Uterus (tissue), 4 donors: ENCODE results near the gene NELFB. TPM values are rescaled to one million over a fixed set of nuclear protein-coding genes. Genes with fewer than 3 reads are reported as not detected.

Source experiments
- DNase-seq, 2 donors: peaks; one replicate each; pipeline ENCODE4 v3.0.0-alpha.2; 2019 to 2020
- H3K27ac ChIP-seq, 2 donors: fragments of 200-600 bp; sonication (generic); 1 replicate in 1 of 2; 2 replicates in 1 of 2; pipeline ENCODE4 v1.5.1; 2016 to 2018
- H3K27me3 ChIP-seq, 2 donors: fragments of 200-600 bp; sonication (generic); one replicate each; pipeline ENCODE4 v1.5.1; 2018 to 2019; ENCODE audit warnings: control low read depth in 1 of 2
- H3K36me3 ChIP-seq, 2 donors: fragments of 200-600 bp; sonication (generic); one replicate each; pipeline ENCODE4 v1.5.1; 2019; ENCODE audit warnings: control low read depth in 1 of 2
- H3K4me1 ChIP-seq, 2 donors: fragments of 200-600 bp; sonication (generic); one replicate each; pipeline ENCODE4 v1.5.1; 2018 to 2019; ENCODE audit warnings: control low read depth in 1 of 2
- H3K4me3 ChIP-seq, 2 donors: fragments of 200-600 bp; sonication (generic); 1 replicate in 1 of 2; 2 replicates in 1 of 2; pipeline ENCODE4 v1.5.1; 2018 to 2019; ENCODE audit warnings: mild to moderate bottlenecking in 1 of 2
- H3K9me3 ChIP-seq, 2 donors: fragments of 200-600 bp; sonication (generic); one replicate each; pipeline ENCODE4 v1.5.1; 2019; ENCODE audit warnings: control low read depth in 1 of 2
- POLR2A ChIP-seq, 2 donors: fragments of 450-650 bp; IDR thresholded peaks; one replicate each; pipeline ENCODE4 v1.6.1; 2016; ENCODE audit warnings: antibody characterized with exemption in 2 of 2, mild to moderate bottlenecking in 1 of 2, moderate library complexity in 1 of 2
- intact Hi-C: fragments of 100-400 bp; cut with DNase I; formaldehyde crosslinking; loops from one replicate; pipeline ENCODE4 v1.15.1; 2023; ENCODE audit warnings: low total_unique reads
- total RNA-seq, 4 donors: library from RNA; depleted of rRNA in 3 of 4; stranded (reverse); fragments of >200 nt in 3 of 4; gene quantifications; one replicate each; pipeline versions ENCODE4 v1.1.0 to v1.2.4, GENCODE V29; 2014 to 2023
- TF ChIP-seq, protein P1 (sequence below), 4 experiments: fragments of 200-600 bp in 2 of 4; fragments of 450-650 bp in 2 of 4; sonication (generic) in 2 of 4; IDR thresholded peaks; one replicate each; pipeline ENCODE4 v1.5.1; 2016 to 2019; ENCODE audit warnings: antibody characterized with exemption in 4 of 4, mild to moderate bottlenecking in 2 of 4, moderate library complexity in 1 of 4
- donor health status: DM: yes; HTN: yes; CAD: no.

Gene NELFB
- total RNA-seq, 4 donors from 2014 or later, result 17.1 to 46.5 (median 43.2) TPM

DNA sequence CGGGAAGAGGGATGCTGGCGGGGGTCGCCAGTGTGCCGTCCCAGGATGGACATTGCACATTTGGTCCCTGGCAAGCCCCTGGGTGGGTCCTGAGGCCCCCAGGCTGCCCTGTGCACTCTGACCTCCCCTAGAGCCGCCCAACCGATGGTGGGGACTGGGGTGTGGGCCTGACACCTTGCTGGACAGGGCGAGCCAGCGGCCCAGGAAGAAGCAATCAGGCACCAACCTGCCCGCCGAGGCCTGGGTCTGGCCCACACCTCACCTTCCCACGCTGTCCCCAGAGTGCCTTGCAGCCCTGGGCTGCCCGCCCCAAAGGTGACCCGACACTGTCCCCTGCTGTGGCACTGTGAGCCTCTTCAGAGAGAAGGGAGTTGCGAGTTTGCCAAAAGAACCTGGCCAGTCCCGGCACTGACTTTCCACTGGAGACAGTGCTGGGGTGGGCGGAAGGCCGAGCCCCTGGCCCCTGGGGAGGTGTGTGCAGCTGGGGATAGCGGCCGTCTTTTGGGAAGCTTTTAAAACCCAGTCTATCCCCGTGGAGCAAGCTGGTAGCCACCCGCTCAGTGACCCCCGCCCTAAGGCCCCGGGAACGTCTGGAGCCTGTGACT is 58.9 kb downstream of the NELFB start:
- Histone ChIP-seq H3K36me3 (no peaks in the 10 kb centered on the region), H3K9me3 (no peaks in the 10 kb centered on the region), H3K27me3 (peaks cover 0 to 9% of the 10 kb centered on the region in 2 donors), H3K4me1 (peaks cover 0 to 12% of the 10 kb centered on the region in 2 donors), H3K27ac (peak overlapping the region in 1 of 2 donors; percentile 15), H3K4me3 (no peak overlapping the region)
- TF ChIP-seq, protein P1, sequence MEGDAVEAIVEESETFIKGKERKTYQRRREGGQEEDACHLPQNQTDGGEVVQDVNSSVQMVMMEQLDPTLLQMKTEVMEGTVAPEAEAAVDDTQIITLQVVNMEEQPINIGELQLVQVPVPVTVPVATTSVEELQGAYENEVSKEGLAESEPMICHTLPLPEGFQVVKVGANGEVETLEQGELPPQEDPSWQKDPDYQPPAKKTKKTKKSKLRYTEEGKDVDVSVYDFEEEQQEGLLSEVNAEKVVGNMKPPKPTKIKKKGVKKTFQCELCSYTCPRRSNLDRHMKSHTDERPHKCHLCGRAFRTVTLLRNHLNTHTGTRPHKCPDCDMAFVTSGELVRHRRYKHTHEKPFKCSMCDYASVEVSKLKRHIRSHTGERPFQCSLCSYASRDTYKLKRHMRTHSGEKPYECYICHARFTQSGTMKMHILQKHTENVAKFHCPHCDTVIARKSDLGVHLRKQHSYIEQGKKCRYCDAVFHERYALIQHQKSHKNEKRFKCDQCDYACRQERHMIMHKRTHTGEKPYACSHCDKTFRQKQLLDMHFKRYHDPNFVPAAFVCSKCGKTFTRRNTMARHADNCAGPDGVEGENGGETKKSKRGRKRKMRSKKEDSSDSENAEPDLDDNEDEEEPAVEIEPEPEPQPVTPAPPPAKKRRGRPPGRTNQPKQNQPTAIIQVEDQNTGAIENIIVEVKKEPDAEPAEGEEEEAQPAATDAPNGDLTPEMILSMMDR (IDR thresholded peaks at IDR 0.05), result peak in 2 of 4 experiments; percentile 20 to 33
- no peak for TF ChIP-seq POLR2A (IDR thresholded peaks at IDR 0.05)
- intact Hi-C loops, result no loop called here
- DNase-seq, result no peak

DNA sequence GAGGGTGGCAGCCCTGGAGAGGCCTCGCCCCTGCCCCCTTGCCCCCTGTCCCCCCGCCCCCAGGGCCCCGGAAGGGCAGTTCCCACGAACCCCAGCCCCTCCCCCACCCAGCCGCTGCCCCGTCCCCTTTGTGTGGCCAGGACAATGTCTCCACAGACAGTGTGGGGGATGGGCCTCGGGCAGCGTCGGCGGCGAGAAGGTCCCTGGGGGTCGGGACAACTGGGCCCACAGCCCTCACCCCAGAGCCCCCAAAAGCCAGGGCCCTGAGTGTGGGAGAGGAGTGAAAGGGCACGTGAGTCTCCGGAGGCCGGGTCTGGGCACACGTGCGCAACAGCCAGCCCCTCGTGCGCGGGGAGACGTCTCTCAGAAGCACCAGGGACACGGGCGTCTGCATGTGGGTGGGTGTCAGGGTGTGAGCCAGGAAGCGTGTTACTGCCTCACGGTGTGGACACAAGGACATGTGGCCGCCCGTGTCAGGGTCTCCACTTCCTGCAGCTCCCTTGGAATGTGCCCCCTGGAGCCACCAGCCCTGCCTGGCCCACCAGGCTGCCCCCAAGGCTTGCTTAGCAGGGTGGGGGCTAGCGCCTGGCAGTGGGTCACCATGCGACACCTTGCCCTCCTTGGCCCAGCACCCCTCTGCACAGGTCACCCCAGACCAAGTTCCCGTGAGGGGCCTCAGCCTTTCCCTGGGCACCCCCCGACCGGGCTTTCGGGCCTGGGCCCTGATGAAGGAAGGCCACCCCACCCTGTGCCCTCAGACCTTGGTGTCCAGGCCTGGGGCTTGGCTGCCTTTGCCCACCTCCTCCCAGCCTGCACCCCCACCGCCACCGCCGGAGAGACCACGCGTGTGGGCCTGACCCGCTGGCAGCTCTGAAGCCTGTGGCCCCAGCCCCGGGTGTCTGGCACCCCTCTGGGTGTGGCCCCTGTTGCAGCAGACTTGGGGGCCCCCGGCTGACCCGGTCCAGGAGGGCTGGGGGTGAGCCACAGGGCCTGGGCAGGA is 59.7 kb downstream of the NELFB start:
- no peaks in the 10 kb centered on the region for H3K36me3 ChIP-seq
- H3K27me3 ChIP-seq, result peaks cover 0 to 9% of the 10 kb centered on the region in 2 donors
- intact Hi-C loops, result no loop called here
- TF ChIP-seq, protein P1 (IDR thresholded peaks at IDR 0.05), result no peak
- no peak for TF ChIP-seq POLR2A (IDR thresholded peaks at IDR 0.05)
- no peaks in the 10 kb centered on the region for H3K9me3 ChIP-seq
- peaks cover 0 to 12% of the 10 kb centered on the region in 2 donors for H3K4me1 ChIP-seq
- H3K27ac ChIP-seq, result peak overlapping the region; percentile 34 to 50
- no peak overlapping the region for H3K4me3 ChIP-seq
- peak in 1 of 2 donors; percentile 15 for DNase-seq

DNA sequence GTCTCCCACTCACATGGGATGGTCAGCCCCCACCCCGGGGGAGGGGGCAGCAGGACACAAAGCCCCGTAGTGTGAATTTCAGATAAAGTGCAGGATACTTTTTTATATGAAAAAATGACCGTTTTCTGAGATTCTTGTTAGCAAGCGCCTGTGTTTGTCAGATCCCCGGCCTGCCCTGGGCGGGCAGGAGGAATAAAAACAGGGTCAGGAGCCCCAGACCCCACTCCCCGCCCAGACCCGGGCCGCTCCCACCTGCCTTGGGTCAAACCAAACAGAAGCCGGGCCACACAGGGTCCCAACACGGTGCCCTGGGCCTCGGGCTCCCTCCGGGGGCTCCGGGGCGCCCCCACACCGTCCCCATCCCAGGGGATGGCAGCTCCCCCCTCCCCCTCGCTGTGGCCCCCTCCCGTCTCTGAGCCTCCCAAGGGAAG is 60.5 kb downstream of the NELFB start:
- no peak for DNase-seq
- TF ChIP-seq, protein P1 (IDR thresholded peaks at IDR 0.05), result no peak
- no peak for TF ChIP-seq POLR2A (IDR thresholded peaks at IDR 0.05)

DNA sequence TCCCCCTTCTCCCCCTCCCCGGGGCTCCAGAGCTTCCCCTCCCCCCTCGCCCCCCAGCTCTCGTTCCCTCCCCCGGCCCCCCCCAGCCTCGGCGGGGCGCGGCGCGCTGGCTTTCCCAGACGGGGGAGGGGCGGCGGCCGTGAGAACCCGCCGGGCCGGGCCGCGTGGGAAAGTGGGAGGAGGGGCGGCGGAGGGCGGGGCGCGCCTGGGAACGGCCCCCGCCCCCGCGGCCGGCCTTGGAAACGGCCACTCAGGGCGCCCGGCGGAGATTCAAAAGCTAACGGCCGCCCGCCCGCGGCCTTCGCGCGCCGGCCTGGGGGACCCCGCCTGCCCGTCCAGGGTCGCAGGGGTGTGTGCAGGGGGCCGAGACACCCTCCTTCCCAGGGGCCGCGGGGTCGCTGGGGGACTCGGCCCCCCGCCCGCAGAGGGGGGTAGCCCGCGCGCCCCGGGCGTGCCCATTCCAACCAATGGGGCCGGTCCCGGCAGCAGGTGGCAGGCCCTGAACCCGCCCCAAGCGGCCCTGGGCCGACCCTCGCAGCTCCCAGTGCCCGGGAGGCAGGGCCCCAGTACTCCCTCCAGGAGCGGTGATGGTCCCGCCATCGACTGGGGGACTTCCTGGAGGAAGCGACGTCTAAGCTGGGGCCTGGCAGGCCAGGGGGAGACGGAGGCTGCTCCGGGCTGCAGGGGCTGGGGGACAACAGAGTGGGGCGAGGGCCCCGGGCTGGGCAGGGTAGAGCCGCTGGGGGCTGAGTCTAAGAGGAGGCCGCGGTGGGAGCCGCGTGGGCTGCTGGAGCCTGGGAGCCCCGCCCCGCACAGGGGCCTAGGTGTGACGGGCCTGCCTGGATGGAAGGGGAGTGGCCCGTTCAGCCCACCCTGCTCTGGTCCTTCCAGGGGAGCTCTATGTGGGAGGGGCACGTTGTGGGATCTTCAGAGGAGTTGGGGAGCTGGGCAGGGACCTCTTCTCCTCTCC is 61.2 kb downstream of the NELFB start:
- Histone ChIP-seq H3K9me3 (no peaks in the 10 kb centered on the region), H3K4me3 (peak overlapping the region in 1 of 2 donors; percentile 11), H3K4me1 (peaks cover 0 to 12% of the 10 kb centered on the region in 2 donors), H3K27me3 (peaks cover 0 to 9% of the 10 kb centered on the region in 2 donors), H3K36me3 (no peaks in the 10 kb centered on the region), H3K27ac (peak overlapping the region; percentile 36 to 54)
- no peak for TF ChIP-seq POLR2A (IDR thresholded peaks at IDR 0.05)
- TF ChIP-seq, protein P1 (IDR thresholded peaks at IDR 0.05), result no peak
- intact Hi-C loops, result no loop called here
- DNase-seq, result peak; percentile 15 to 31

More for the DNA sequence above, 60.5 kb downstream of the NELFB start:
- Histone ChIP-seq H3K4me3 (peak overlapping the region in 1 of 2 donors; percentile 11), H3K4me1 (peaks cover 0 to 12% of the 10 kb centered on the region in 2 donors), H3K36me3 (no peaks in the 10 kb centered on the region), H3K9me3 (no peaks in the 10 kb centered on the region), H3K27me3 (peaks cover 0 to 9% of the 10 kb centered on the region in 2 donors), H3K27ac (peak overlapping the region; percentile 36 to 50)
- intact Hi-C loops, result no loop called here
